NT2/D1 (cell line): ENCODE measurements around the gene SPEN.
"Not testable (repeated sequence)": the region's sequence is repeated elsewhere in the genome, so short reads cannot be mapped to it uniquely, and the experiment has no call there.

ENCODE experiments used
- DNase-seq: peaks from one replicate; pipeline ENCODE4 v3.0.0-alpha.2; 2011; ENCODE audit warnings: low read depth, low spot score
- H3K27me3 ChIP-seq: 2 replicates; pipeline ENCODE4 v1.6.0; 2011; ENCODE audit warnings: mild to moderate bottlenecking; ENCODE audit not compliant: insufficient read length, insufficient read depth
- H3K36me3 ChIP-seq: 2 replicates; pipeline ENCODE4 v1.6.1; 2011; ENCODE audit warnings: mild to moderate bottlenecking, low read length, mixed read lengths; ENCODE audit not compliant: insufficient read depth, insufficient read length
- H3K4me1 ChIP-seq: 2 replicates; pipeline ENCODE4 v1.5.1; 2011; ENCODE audit not compliant: insufficient read depth, insufficient read length
- H3K4me3 ChIP-seq: 2 replicates; pipeline ENCODE4 v1.5.1; 2011; ENCODE audit warnings: low read depth; ENCODE audit not compliant: insufficient read length
- H3K9ac ChIP-seq: 2 replicates; pipeline ENCODE4 v1.6.0; 2011; ENCODE audit warnings: low read depth; ENCODE audit not compliant: insufficient read length
- H3K9me3 ChIP-seq: 2 replicates; pipeline ENCODE4 v1.5.1; 2011; ENCODE audit warnings: mild to moderate bottlenecking, low read length; ENCODE audit not compliant: insufficient read depth
- SUZ12 ChIP-seq: IDR thresholded peaks from 2 replicates; pipeline ENCODE4 v1.6.1; 2011; ENCODE audit not compliant: insufficient read length, insufficient read depth; ENCODE audit errors: extremely low read depth
- YY1 ChIP-seq: IDR thresholded peaks from 2 replicates; pipeline ENCODE4 v1.6.1; 2011; ENCODE audit not compliant: insufficient read length, insufficient read depth
- ZNF274 ChIP-seq: IDR thresholded peaks from 2 replicates; pipeline ENCODE4 v1.6.1; 2011; ENCODE audit warnings: mild to moderate bottlenecking, low read depth, low read length

Gene SPEN

GRCh38 chr1:15836772-15837669, 10.5 kb upstream of the SPEN start:
- DNase-seq = no peak
- no peak overlapping the region for H3K9ac ChIP-seq

DNA sequence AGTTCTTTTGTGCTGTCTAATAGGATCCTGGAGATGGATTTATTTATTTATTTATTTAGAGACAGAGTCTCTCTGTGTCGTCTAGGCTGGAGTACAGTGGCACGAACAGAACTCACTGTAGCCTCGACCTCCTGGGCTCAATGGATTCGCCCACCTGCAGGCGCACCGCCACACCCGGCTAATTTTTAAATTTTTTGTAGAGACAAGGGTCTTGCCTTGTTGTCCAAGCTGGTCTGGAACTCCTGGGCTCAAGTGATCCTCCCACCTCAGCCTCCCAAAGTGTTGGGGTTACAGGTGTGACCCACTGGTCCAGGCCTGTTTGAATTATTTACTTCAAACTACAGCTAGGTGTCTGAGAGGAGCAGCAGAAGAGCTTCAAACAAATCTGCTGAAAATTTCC, 9.6 kb upstream of the SPEN start:
- Histone ChIP-seq H3K9ac (no peak overlapping the region), H3K4me1 (no peaks in the 10 kb centered on the region), H3K9me3 (no peaks in the 10 kb centered on the region), H3K4me3 (no peak overlapping the region), H3K27me3 (no peaks in the 10 kb centered on the region), H3K36me3 (no peaks in the 10 kb centered on the region)
- DNase-seq = no peak
- TF ChIP-seq YY1 (no peak), ZNF274 (no peak), SUZ12 (no peak)

More at GRCh38 chr1:15836772-15837669, 10.5 kb upstream of the SPEN start:
- TF ChIP-seq SUZ12 (no peak), YY1 (no peak)
- Histone ChIP-seq H3K4me1 (no peaks in the 10 kb centered on the region), H3K27me3 (no peaks in the 10 kb centered on the region), H3K36me3 (no peaks in the 10 kb centered on the region), H3K9me3 (no peaks in the 10 kb centered on the region), H3K4me3 (no peak overlapping the region)

DNA sequence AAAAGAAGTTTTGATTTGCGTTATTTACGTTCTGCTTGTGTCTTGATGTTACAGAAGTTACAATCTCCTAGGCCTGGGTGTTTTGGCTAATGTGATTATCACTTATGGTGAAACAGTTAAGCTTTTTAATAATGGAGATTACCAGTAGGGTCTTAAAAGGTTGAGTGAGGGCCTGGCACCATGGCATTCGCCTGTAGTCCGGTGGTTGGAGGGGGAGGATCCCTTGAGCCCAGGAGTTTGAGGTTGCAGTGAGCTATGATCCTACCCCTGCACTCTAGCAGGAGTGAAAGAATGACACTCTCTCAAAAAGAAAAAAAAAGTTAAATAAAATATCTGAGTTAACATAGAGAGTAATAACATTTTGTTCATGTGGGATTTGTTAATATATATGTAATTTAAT, 8.8 kb upstream of the SPEN start:
- no peaks in the 10 kb centered on the region for H3K9me3 ChIP-seq

DNA sequence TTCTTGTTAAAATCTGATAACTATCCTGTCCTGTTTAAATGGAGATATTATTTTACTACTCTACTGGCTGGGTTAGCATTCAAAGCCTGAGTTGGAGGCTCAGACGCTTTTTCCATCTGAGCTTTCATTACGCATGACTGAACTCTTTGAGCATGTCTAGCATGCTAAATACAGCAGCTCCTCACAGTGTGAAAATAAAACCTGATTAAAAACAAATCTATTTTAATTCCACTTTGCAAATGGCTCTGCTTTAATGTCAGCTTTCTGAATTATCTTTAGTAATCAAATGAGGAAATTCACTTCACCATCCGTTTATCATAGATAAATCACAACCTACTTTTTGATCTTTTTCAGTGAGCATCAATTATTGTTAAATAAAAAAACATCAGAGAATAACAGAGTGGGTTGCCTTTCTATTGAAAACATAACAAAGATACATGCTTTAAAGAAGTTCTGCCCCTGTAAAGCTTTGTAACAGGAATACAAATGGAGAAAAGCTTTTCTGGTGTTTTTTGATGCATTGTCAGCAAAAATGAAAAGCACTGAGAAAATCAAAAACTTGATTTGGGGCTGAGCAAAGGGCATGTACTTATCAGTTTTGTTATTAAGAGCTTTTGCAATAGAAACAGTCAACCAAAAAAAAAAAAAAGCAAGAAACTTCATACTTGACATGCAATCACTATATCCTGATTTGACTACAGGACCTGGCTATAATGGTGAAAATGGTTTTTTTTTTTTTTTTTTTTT, 3.5 kb upstream of the SPEN start:
- no peaks in the 10 kb centered on the region for H3K36me3 ChIP-seq
- H3K4me3 ChIP-seq = no peak overlapping the region
- DNase-seq = no peak
- no peak for TF ChIP-seq ZNF274
- no peak for TF ChIP-seq SUZ12
- no peak for TF ChIP-seq YY1
- H3K27me3 ChIP-seq = no peaks in the 10 kb centered on the region
- no peaks in the 10 kb centered on the region for H3K9me3 ChIP-seq
- no peak overlapping the region for H3K9ac ChIP-seq
- H3K4me1 ChIP-seq = no peaks in the 10 kb centered on the region

More for the DNA sequence above, 8.8 kb upstream of the SPEN start:
- DNase-seq = no peak
- TF ChIP-seq SUZ12 = no peak
- Histone ChIP-seq H3K36me3 (no peaks in the 10 kb centered on the region), H3K9ac (no peak overlapping the region), H3K4me3 (no peak overlapping the region), H3K27me3 (no peaks in the 10 kb centered on the region), H3K4me1 (no peaks in the 10 kb centered on the region)

- H3K9ac ChIP-seq, H3K9me3 ChIP-seq, H3K4me3 ChIP-seq, H3K4me1 ChIP-seq, DNase-seq, H3K36me3 ChIP-seq, H3K27me3 ChIP-seq: not testable (repeated sequence)
These were observed 1.5 kb upstream of the SPEN start for GRCh38 chr1:15846056-15846455.

GRCh38 chr1:15847893-15848142, 311 bp downstream of the SPEN start:
- H3K4me1 ChIP-seq = no peaks in the 10 kb centered on the region
- DNase-seq = no peak
- H3K9ac ChIP-seq = peak overlapping the region; percentile 90
- H3K4me3 ChIP-seq = peak overlapping the region; percentile 82
- no peaks in the 10 kb centered on the region for H3K9me3 ChIP-seq
- H3K27me3 ChIP-seq = no peaks in the 10 kb centered on the region
- H3K36me3 ChIP-seq = no peaks in the 10 kb centered on the region
- TF ChIP-seq YY1 = no peak
- TF ChIP-seq ZNF274 = no peak
- no peak for TF ChIP-seq SUZ12

DNA sequence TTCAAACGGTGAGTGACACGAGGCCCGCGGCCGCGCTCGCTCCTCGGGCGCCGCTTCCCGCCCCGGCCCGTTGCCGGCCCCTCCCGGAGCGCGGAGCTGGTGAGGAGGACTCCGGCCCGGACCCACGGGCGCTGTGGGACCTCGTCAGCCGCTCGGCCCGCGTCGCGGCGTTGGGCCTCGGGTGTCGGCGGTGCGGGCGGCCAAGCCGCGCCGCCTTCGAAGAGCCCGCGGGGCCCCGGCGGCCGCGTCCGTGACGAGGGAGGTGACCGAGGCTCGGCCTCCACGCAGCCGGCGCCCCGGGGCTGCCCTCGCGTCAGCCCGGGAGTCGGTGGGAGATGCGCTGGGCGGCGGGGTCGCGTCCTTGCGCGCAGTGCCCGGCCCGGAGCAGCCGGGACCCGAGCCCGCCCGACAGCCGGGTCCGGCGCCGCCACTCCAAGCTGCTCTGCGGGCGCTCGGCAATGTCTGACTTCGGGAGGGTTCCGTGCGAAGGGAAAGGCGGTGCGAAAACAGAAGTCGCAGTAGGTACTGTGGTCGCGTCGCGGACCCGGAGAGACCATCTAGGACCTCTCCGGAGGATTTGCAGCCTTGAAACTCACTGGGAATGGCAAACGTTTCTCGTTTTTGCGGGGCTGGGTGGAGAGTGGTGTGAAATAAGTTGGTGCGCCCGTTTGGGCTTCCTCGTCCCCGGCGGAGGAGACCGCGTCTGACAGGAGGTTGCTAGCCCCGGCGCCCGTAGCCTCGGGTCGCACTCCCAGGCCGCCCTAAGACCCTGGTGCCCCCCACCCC, 829 bp downstream of the SPEN start:
- H3K9me3 ChIP-seq = no peaks in the 10 kb centered on the region
- H3K9ac ChIP-seq = peak overlapping the region; percentile 90
- TF ChIP-seq YY1 (no peak), ZNF274 (no peak)
- no peaks in the 10 kb centered on the region for H3K27me3 ChIP-seq
- H3K4me1 ChIP-seq = no peaks in the 10 kb centered on the region
- DNase-seq = no peak
- H3K36me3 ChIP-seq = no peaks in the 10 kb centered on the region
- H3K4me3 ChIP-seq = peak overlapping the region; percentile 82
